Uterus (tissue), 2 donors: ENCODE measurements around the gene LGI1.

Experiments
- CTCF ChIP-seq, 4 experiments: fragments of 200-600 bp in 2 of 4; fragments of 450-650 bp in 2 of 4; sonication (generic) in 2 of 4; IDR thresholded peaks; one replicate each; pipeline ENCODE4 v1.5.1; 2016 to 2019; ENCODE audit warnings: antibody characterized with exemption in 4 of 4, mild to moderate bottlenecking in 2 of 4, moderate library complexity in 1 of 4
- POLR2A ChIP-seq, 2 donors: fragments of 450-650 bp; IDR thresholded peaks; one replicate each; pipeline ENCODE4 v1.6.1; 2016; ENCODE audit warnings: antibody characterized with exemption in 2 of 2, mild to moderate bottlenecking in 1 of 2, moderate library complexity in 1 of 2

- TF ChIP-seq CTCF (IDR thresholded peaks at IDR 0.05) (no peak), POLR2A (IDR thresholded peaks at IDR 0.05) (no peak)
Measured at GRCh38 chr10:93815304-93816096, 57.8 kb downstream of the LGI1 start.
